HepG2 (cell line): ENCODE results near the gene ARPC5. TPM values are rescaled to one million over a fixed set of nuclear protein-coding genes. Genes with fewer than 3 reads are reported as not detected.

Experiments
- ATAC-seq: fragments of 200-7000 bp; cut with Tn5 transposase; 3 replicates; pipeline ENCODE4 v1.9.1; 2020; ENCODE audit warnings: mild to moderate bottlenecking, moderate library complexity
- BruUV-seq: library from RNA; stranded (reverse); fragments of 400-500 nt; replicated peaks from 2 replicates; lab custom pipeline; 2021; lab: Mats Ljungman, UMichigan
- CTCF ChIA-PET: fragments of 300-600 bp; formaldehyde crosslinking; extraction: SDS; loops from one replicate; lab custom pipeline; 2021; ENCODE audit warnings: low total read pairs, inconsistent platforms, low intra/inter-chr PET ratio; lab: Yijun Ruan, JAX
- POLR2A ChIA-PET: fragments of 350-600 bp; sonication (Branson Sonifier 250); formaldehyde crosslinking; loops from one replicate; lab custom pipeline; 2020; ENCODE audit warnings: antibody characterized with exemption, inconsistent platforms; lab: Yijun Ruan, JAX
- DNase-seq: peaks from one replicate; pipeline ENCODE4 v3.0.0-alpha.2; 2015; ENCODE audit warnings: low spot score
- FAIRE-seq: peaks from 3 replicates; lab custom pipeline; 2011; peaks lifted over from hg19 to GRCh38; lab: Jason Lieb, UNC
- H2AFZ ChIP-seq: one replicate; pipeline ENCODE4 v1.6.1; 2011; ENCODE audit warnings: low read length, inconsistent platforms
- H3K27ac ChIP-seq: fragments of 300-600 bp; 3 replicates; pipeline ENCODE4 v1.8.0; 2011; ENCODE audit warnings: mixed run types, mild to moderate bottlenecking, mixed read lengths, low read length, inconsistent platforms; ENCODE audit not compliant: insufficient read depth; ENCODE audit errors: extremely low read length
- H3K27me3 ChIP-seq, 2 experiments: fragments of 200-600 bp in 1 of 2; 2 replicates in 1 of 2; 3 replicates in 1 of 2; pipeline versions ENCODE4 v1.6.0 to v1.8.0; 2011; ENCODE audit warnings: low read length in 2 of 2, mild to moderate bottlenecking in 2 of 2, moderate library complexity in 2 of 2, inconsistent platforms in 1 of 2; ENCODE audit not compliant: insufficient read depth in 2 of 2, control insufficient read depth in 1 of 2
- H3K36me3 ChIP-seq, 2 experiments: fragments of 200-600 bp in 1 of 2; replicated peaks in 1 of 2; 2 replicates in 1 of 2; 3 replicates in 1 of 2; pipeline versions ENCODE4 v1.5.1 to v1.8.0; 2011; ENCODE audit warnings: low read length in 2 of 2, inconsistent platforms in 1 of 2; ENCODE audit not compliant: insufficient read depth in 2 of 2, control insufficient read depth in 1 of 2
- H3K4me1 ChIP-seq: 2 replicates; pipeline ENCODE4 v1.5.1; 2012; ENCODE audit warnings: low read length, inconsistent platforms; ENCODE audit not compliant: insufficient read depth
- H3K4me2 ChIP-seq: 2 replicates; pipeline ENCODE4 v1.6.0; 2011; ENCODE audit warnings: low read depth, low read length, inconsistent platforms
- H3K4me3 ChIP-seq, 3 experiments: fragments of 200-600 bp in 1 of 3; sonication (generic), shearing (Covaris generic) in 1 of 3; replicated peaks in 1 of 3; 2 replicates each; pipeline ENCODE4 v1.5.1; 2011 to 2016; ENCODE audit warnings: low read length in 3 of 3, inconsistent platforms in 2 of 3, low read depth in 2 of 3, mild to moderate bottlenecking in 2 of 3, control low read depth in 1 of 3, mixed read lengths in 1 of 3; ENCODE audit not compliant: insufficient read depth in 1 of 3
- H3K79me2 ChIP-seq: one replicate; pipeline ENCODE4 v1.6.1; 2011; ENCODE audit warnings: low read length, inconsistent platforms; ENCODE audit not compliant: insufficient read depth
- H3K9ac ChIP-seq: 2 replicates; pipeline ENCODE4 v1.6.0; 2011; ENCODE audit warnings: mild to moderate bottlenecking, low read depth, low read length, inconsistent platforms; ENCODE audit not compliant: insufficient read depth
- H3K9me3 ChIP-seq: 2 replicates; pipeline ENCODE4 v1.5.1; 2012; ENCODE audit warnings: mild to moderate bottlenecking, low read length
- H4K20me1 ChIP-seq: 2 replicates; pipeline ENCODE4 v1.6.0; 2011; ENCODE audit warnings: inconsistent platforms, mild to moderate bottlenecking, low read length, moderate library complexity; ENCODE audit not compliant: insufficient read depth
- E2F2 ChIP-seq: sonication (generic); formaldehyde crosslinking; IDR thresholded peaks from 2 replicates; pipeline ENCODE4 v1.4.0; 2020; ENCODE audit warnings: missing genetic modification reagents, borderline replicate concordance
- FOXA1 ChIP-seq, 2 experiments: fragments of 450-650 bp in 1 of 2; sonication (generic) in 1 of 2; formaldehyde crosslinking in 1 of 2; IDR thresholded peaks; 2 replicates each; pipeline versions ENCODE4 v1.4.0 to v1.6.1; 2016 to 2020; ENCODE audit warnings: missing genetic modification reagents in 1 of 2
- FOXP1 ChIP-seq, 2 experiments: fragments of 450-650 bp in 1 of 2; IDR thresholded peaks; 2 replicates each; pipeline ENCODE4 v1.6.1; 2017 to 2018; ENCODE audit warnings: antibody characterized with exemption in 1 of 2
- GATAD2A ChIP-seq: IDR thresholded peaks from 2 replicates; pipeline ENCODE4 v1.6.1; 2016
- GFI1 ChIP-seq: sonication (generic); formaldehyde crosslinking; IDR thresholded peaks from 2 replicates; pipeline ENCODE4 v1.5.0; 2020; ENCODE audit warnings: missing genetic modification reagents, mild to moderate bottlenecking, borderline replicate concordance
- GMEB2 ChIP-seq: IDR thresholded peaks from 2 replicates; pipeline ENCODE4 v1.6.1; 2016; ENCODE audit warnings: missing biosample characterization, missing genetic modification reagents, low read depth
- GPN1 ChIP-seq: sonication (generic); formaldehyde crosslinking; IDR thresholded peaks from 2 replicates; pipeline ENCODE4 v1.5.1; 2020; ENCODE audit warnings: missing genetic modification reagents, borderline replicate concordance
- IKZF1 ChIP-seq: fragments of 450-650 bp; IDR thresholded peaks from 2 replicates; pipeline ENCODE4 v1.7.1; 2016
- KLF11 ChIP-seq: IDR thresholded peaks from 2 replicates; pipeline ENCODE4 v1.6.1; 2016; ENCODE audit warnings: missing compliant biosample characterization
- KLF13 ChIP-seq: sonication (generic); formaldehyde crosslinking; IDR thresholded peaks from 2 replicates; pipeline ENCODE4 v1.4.0; 2020; ENCODE audit warnings: mild to moderate bottlenecking, missing genetic modification reagents
- LCORL ChIP-seq, 2 experiments: fragments of 450-650 bp in 1 of 2; sonication (generic) in 1 of 2; formaldehyde crosslinking in 1 of 2; IDR thresholded peaks; 2 replicates each; pipeline versions ENCODE4 v1.5.0 to v1.6.1; 2017 to 2020; ENCODE audit warnings: antibody characterized with exemption in 1 of 2, missing genetic modification reagents in 1 of 2
- PRMT3 ChIP-seq: sonication (generic); formaldehyde crosslinking; IDR thresholded peaks from 2 replicates; pipeline ENCODE4 v1.8.1; 2022; ENCODE audit warnings: low read depth, mild to moderate bottlenecking, moderate library complexity, missing genetic modification reagents, borderline replicate concordance
- REL ChIP-seq: sonication (generic); formaldehyde crosslinking; conservative IDR thresholded peaks from 2 replicates; pipeline ENCODE4 v1.8.0; 2022; ENCODE audit warnings: mild to moderate bottlenecking, missing genetic modification reagents, moderate library complexity
- ZFY ChIP-seq: sonication (generic); formaldehyde crosslinking; IDR thresholded peaks from 2 replicates; pipeline ENCODE4 v1.4.0; 2020; ENCODE audit warnings: missing genetic modification reagents
- ZMYM2 ChIP-seq: sonication (generic); formaldehyde crosslinking; IDR thresholded peaks from 2 replicates; pipeline ENCODE4 v1.8.0; 2022; ENCODE audit warnings: mild to moderate bottlenecking, missing genetic modification reagents
- ZNF234 ChIP-seq: sonication (generic); formaldehyde crosslinking; conservative IDR thresholded peaks from 2 replicates; pipeline ENCODE4 v1.5.1; 2020; ENCODE audit warnings: mild to moderate bottlenecking, missing genetic modification reagents
- ZNF549 ChIP-seq: sonication (generic); formaldehyde crosslinking; IDR thresholded peaks from 2 replicates; pipeline ENCODE4 v1.5.0; 2020; ENCODE audit warnings: missing genetic modification reagents
- ZNF703 ChIP-seq: sonication (generic); formaldehyde crosslinking; IDR thresholded peaks from 2 replicates; pipeline ENCODE4 v1.5.1; 2020; ENCODE audit warnings: missing genetic modification reagents, mild to moderate bottlenecking, moderate library complexity, borderline replicate concordance
- WGBS: methylation state at CpG from one replicate; pipeline ENCODE4 v1.1.6; 2017; ENCODE audit warnings: low lambda C conversion rate; 5-methylcytosine and 5-hydroxymethylcytosine counted together
- in situ Hi-C: cut with HindIII; loops from 2 replicates; pipeline ENCODE4 v1.10.0; 2017; ENCODE audit warnings: low pct_unique_long_range_greater_than_20kb; ENCODE audit not compliant: extremely low pct_ligation_motif_present
- intact Hi-C: fragments of 100-400 bp; cut with micrococcal nuclease; formaldehyde crosslinking; loops from one replicate; pipeline ENCODE4 v1.10.0; 2022; ENCODE audit not compliant: unreplicated experiment
- polyA plus RNA-seq, 8 experiments: library from polyadenylated mRNA; depleted of rRNA in 3 of 8; stranded (reverse) in 7 of 8; unstranded in 1 of 8; fragments of >200 nt; fragmentation: Illumina TruSeq in 4 of 8; extraction: Trizol in 4 of 8; gene quantifications; 2 replicates each; pipeline versions ENCODE4 v1.2.1 to v1.2.3, GENCODE V29; 2011 to 2016; ENCODE audit warnings: low read depth in 4 of 8, missing spikeins in 1 of 8, mixed read lengths in 1 of 8; ENCODE audit not compliant: insufficient read depth in 1 of 8
- total RNA-seq, 5 experiments: library from RNA; depleted of rRNA; stranded (reverse); fragments of >200 nt; fragmentation: Illumina TruSeq; extraction: Trizol; gene quantifications; 2 replicates each; pipeline ENCODE4 v1.2.3, GENCODE V29; 2016; ENCODE audit warnings: low read depth in 1 of 5

The ARPC5 gene
- total and polyA plus RNA-seq, 2 of the 13 experiments (the other 11 are each of a cell fraction or from before 2014, with no cell fraction given), result 48.4 to 106 TPM

DNA sequence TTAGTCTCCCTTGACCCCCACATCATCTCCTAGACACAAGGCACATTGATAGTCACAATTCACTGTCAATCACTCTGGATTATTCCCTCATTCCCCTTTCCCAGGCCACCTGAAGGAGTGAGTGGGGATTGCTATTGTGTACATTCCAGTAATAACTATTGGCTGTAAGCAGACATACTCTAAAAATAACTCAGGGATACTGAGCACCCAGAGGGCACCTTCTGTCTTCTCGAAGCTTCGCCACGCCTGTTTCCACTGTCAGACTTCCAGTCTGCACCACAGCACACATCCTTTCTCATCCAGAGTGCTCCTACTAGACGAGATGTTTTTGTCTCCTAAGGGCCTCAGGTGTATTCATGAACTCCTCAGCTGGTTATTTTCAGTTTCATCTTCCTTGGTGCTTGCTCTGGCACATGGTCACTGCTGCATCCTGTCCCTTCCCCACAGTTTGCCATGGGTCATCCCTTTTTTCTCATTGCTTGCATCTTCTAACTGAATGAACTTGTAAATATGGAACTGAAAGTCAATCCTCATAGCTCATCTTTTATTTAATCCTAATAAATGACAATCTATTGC, 18.4 kb upstream of the ARPC5 start:
- ATAC-seq, result no peak
- in situ Hi-C loops, result no loop called here

More for the DNA sequence above, 18.4 kb upstream of the ARPC5 start:
- Histone ChIP-seq H3K4me2 (no peak overlapping the region), H3K9me3 (no peaks in the 10 kb centered on the region), H3K4me3 (no peak overlapping the region), H3K27ac (no peak overlapping the region), H3K36me3 (no peaks in the 10 kb centered on the region), H3K27me3 (no peaks in the 10 kb centered on the region), H3K9ac (no peak overlapping the region), H2AFZ (no peak overlapping the region), H3K79me2 (no peaks in the 10 kb centered on the region), H4K20me1 (no peaks in the 10 kb centered on the region), H3K4me1 (peaks cover 14% of the 10 kb centered on the region)
- no TSS peak for BruUV-seq
- intact Hi-C loops, result no loop called here
- WGBS, result 88% methylated on average over 4 of the region's 4 CpGs
- CTCF ChIA-PET, result interaction anchor here (3.2 to 3.3 kb wide), 2 partner anchors 31 to 262 kb away, joined by 35 to 36 read pairs; no protein-coding TSS in a partner anchor
- POLR2A ChIA-PET, result no interaction called here
- FAIRE-seq (no peak), DNase-seq (no peak)
- no peak for TF ChIP-seq FOXP1 (IDR thresholded peaks at IDR 0.05)
- no peak for TF ChIP-seq FOXP1 (CRISPR knock-in tag; IDR thresholded peaks at IDR 0.05)
- no peak for TF ChIP-seq ZMYM2 (CRISPR knock-in tag)
- TF ChIP-seq ZFY (CRISPR knock-in tag), result no peak
- TF ChIP-seq KLF13 (CRISPR knock-in tag), result no peak
- TF ChIP-seq PRMT3, result no peak
- TF ChIP-seq REL (CRISPR knock-in tag), result no peak
- no peak for TF ChIP-seq GMEB2
- TF ChIP-seq GFI1 (CRISPR knock-in tag), result no peak
- no peak for TF ChIP-seq GPN1 (CRISPR knock-in tag)
- no peak for TF ChIP-seq GATAD2A
- TF ChIP-seq E2F2 (CRISPR knock-in tag), result no peak
- TF ChIP-seq FOXA1 (IDR thresholded peaks at IDR 0.05), result no peak
- TF ChIP-seq FOXA1 (CRISPR knock-in tag; IDR thresholded peaks at IDR 0.05), result no peak
- TF ChIP-seq KLF11, result no peak
- TF ChIP-seq LCORL (IDR thresholded peaks at IDR 0.05), result no peak
- no peak for TF ChIP-seq LCORL (CRISPR knock-in tag; IDR thresholded peaks at IDR 0.05)
- TF ChIP-seq ZNF549 (CRISPR knock-in tag), result no peak
- no peak for TF ChIP-seq IKZF1
- TF ChIP-seq ZNF234, result no peak
- TF ChIP-seq ZNF703 (CRISPR knock-in tag), result no peak
- TF ChIP-seq, all 625 proteins: peak for 0
